Hepatic stellate cell (primary cell): Measurements from ENCODE around the gene SESTD1.
"Not testable (repeated sequence)": the region's sequence is repeated elsewhere in the genome, so short reads cannot be mapped to it uniquely, and the experiment has no call there.

Experiments used
- DNase-seq: peaks from one replicate; pipeline ENCODE4 v3.0.0; 2011; ENCODE audit warnings: low spot score

SESTD1 gene

DNA sequence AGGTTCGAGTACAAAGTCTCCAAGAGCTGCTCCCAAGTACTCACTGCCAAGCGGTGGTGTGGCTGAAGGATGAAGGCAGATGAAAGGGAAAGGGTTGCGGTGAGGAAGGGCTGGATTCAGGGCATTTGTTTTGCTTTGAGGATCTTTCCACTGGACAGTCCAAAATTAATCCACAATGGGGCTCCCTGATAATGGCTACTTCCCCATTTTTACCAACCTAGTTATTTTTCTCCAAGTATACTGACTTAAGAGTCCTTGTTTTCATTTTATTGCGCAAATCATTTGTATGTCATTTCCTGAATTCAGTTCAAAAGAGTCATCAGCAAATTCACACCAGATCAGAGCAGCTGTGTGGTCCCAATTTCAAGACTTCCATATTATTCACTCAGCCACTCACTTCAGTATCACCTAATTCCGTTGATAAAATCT lies 464 bp upstream of the SESTD1 start:
- no peak for DNase-seq

GRCh38 chr2:179263446-179264367 lies 925 bp downstream of the SESTD1 start:
- DNase-seq: peak; percentile 42

GRCh38 chr2:179263015-179263414 lies 1.6 kb downstream of the SESTD1 start:
- no peak for DNase-seq

DNA sequence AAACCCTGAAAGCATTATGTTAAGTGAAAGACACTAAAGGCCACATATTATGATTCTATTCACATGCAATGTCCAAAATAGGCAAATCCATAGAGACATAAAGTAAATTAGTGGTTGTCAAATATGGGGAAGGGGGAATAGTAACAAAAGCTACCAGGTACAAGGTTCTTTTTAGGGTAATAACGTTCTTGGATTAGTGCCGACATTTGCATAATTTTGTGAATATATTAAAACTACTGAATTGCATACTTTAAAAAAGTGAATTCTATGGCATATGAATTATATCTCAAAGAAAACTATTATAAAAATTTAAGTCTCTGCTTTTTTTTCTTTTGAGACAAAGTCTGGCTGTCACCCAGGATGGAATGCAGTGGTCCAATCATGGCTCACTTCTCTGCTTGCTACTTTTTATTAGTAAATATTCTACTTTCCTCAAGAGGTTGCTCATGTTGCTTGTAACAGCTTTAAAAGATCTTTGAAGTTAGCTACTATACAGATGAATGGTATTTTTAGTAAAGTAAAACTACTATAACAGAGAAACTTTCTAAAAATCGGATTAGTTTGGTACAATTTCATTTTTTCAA lies 2.5 kb downstream of the SESTD1 start:
- DNase-seq: no peak

DNA sequence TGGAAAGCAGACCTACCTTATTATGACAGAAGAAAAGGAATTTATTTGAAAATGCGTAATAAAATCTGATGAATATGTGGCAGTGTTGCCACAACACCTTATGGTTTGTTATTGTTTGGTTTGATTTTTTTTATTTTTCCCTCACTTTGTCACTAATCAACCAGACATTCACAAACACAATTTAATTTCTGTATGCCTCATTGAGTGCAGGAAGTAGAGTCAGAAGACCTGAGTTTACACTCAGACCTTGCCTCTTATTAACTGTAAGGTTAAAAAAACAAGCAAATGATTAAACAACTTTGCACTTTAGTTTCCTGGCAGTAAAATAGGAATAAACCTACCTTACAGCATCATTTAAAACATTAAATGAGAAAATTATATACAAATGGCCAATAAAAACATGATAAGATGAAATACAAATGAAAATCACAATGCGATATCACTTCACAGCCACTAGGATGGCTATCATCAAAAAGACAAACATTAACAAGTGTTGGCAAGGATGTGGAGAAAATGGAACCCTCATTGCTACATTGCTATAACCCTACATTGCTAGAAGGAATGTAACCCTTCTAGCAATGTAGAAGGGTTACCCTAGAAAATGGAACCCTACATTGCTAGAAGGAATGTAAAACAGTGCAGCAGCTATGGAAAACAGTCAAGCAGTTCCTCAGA lies 3.3 kb downstream of the SESTD1 start:
- DNase-seq: no peak

GRCh38 chr2:179260224-179260623 lies 4.4 kb downstream of the SESTD1 start:
- DNase-seq: no peak

DNA sequence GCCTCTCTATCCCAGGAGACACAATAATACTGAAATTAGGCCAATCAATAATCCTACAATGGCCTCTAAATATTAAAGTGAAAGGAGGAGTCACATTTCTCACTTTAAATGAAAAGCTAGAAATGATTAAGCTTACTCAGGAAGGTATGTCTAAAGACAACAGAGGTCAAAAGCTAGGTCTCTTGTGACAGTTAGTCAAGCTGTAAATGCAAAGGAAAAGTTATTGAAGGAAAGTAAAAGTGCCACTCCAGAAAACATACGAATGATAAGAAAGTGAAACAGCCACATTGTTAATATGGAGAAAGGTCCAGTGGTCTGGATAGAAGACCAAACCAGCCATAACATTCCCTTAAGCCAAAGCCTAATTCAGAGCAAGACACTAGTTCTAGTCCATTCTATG lies 9.5 kb downstream of the SESTD1 start:
- no peak for DNase-seq

- DNase-seq: no peak
Measured at GRCh38 chr2:179253226-179253625, 11.4 kb downstream of the SESTD1 start.

- DNase-seq: no peak
Measured at GRCh38 chr2:179252423-179252822, 12.2 kb downstream of the SESTD1 start.

DNA sequence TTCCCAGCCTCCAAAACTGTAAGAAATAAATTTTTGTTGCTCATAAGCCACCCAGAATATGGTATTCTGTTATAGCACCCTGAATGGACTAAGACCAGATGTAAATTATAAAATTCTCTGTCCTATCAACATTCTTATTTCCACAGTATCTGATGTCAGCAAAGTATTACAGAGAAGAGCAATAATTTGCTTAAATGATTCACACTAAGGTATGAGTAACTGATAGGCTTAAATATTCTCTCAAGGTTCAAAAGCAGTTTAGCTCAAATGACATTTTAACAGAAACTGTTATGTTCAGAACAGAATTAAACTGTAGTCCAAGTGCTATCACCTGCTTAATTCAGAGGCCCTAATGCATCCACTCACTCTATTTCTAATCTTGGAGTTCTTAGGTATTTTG lies 12.8 kb downstream of the SESTD1 start:
- DNase-seq: no peak

DNA sequence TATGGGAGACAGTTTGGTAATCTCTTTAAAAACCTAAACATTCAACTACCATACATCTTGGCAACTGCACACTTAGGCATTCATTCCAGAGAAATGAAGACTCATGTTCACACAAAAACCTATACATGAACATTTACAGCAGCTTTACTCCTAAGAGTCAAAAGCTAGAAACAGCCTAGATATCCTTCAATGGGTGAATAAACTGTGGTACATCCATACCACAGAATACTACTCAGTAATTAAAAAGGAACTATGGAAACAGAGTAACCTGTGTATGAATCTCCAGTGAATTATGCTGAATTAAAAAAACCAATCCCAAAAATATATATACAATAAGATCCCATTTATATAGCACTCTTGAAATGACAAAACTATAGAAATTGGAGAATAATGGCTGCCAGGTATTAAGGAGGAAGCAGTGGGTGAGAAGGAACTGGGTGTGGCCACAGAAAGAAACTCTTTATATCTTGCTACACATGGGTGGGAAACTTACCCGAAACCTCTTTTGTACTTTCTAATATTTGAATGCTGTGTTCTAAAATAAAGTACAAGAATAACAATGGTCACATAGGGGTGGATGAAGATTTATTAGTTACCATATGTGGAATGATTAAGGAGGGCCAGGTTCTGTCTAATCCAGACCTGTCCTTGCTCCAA lies 13.7 kb downstream of the SESTD1 start:
- DNase-seq: no peak

- DNase-seq: no peak
Measured at GRCh38 chr2:179250095-179250494, 14.5 kb downstream of the SESTD1 start.

GRCh38 chr2:179248024-179248348 lies 16.6 kb downstream of the SESTD1 start:
- DNase-seq: no peak

- no peak for DNase-seq
Measured at GRCh38 chr2:179247318-179248023, 17.2 kb downstream of the SESTD1 start.

- DNase-seq: not testable (repeated sequence)
Measured at GRCh38 chr2:179245843-179246242, 18.8 kb downstream of the SESTD1 start.

- no peak for DNase-seq
Measured at GRCh38 chr2:179243046-179243445, 21.6 kb downstream of the SESTD1 start.

DNA sequence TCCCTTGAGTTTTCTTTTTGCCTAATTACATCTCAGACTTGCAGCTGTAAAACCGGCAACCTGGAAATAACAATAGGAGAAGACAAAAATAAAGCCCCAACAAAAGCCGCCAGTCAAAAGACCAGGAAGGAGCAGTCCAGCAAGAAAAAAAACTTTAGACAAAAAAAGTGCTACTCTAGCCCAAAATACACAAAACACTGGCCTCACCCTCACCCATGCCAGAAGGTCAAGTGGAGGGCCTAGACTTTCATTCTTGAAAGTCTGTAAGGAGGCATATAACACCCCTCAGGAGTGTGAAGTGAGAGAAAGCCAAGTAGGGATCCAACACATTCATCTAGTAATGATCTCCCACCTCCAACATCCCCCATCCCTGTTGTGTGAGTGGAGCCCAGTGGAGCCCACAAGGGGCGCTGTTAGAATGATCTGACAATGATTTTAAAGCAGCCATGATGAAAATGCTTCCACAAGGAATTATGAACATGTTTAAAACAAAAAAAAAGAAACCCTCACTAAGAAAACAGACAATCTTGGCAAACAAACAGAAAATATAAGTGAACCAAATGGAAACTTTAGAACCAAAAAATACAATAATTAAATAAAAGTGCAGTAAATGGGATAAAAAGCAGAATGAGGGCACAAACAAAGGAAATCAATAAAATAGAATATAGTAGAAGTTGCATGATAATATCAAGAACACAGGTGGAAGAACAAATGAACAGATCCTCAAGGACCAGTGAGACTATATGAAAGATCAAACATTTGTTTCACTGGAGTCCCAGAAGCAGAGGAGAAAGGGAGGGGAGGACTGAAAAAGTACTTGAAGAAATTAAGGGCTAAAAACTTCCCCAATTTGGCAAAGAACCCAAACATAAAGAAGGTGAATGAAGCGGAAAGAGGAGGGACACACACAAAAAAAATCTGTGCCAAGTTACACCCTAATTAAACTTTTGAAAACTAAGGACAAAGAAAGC lies 23.9 kb downstream of the SESTD1 start:
- DNase-seq: no peak

GRCh38 chr2:179239838-179240237 lies 24.8 kb downstream of the SESTD1 start:
- no peak for DNase-seq

GRCh38 chr2:179239195-179239594 lies 25.4 kb downstream of the SESTD1 start:
- no peak for DNase-seq

GRCh38 chr2:179238027-179238426 lies 26.6 kb downstream of the SESTD1 start:
- no peak for DNase-seq
